Muscle layer of colon (tissue), 2 donors: ENCODE results near the gene TENM4.

Experiments used
- H3K27ac ChIP-seq: one replicate; pipeline ENCODE4 v1.7.0; 2013; ENCODE audit warnings: low read depth, mild to moderate bottlenecking, low read length, moderate library complexity
- H3K27me3 ChIP-seq, 2 donors: one replicate each; pipeline ENCODE4 v1.7.0; 2013; ENCODE audit warnings: low read length in 2 of 2, mild to moderate bottlenecking in 2 of 2; ENCODE audit not compliant: insufficient read depth in 2 of 2, control insufficient read depth in 1 of 2
- H3K36me3 ChIP-seq: one replicate; pipeline ENCODE4 v1.7.0; 2013; ENCODE audit warnings: mild to moderate bottlenecking, low read length; ENCODE audit not compliant: insufficient read depth
- H3K4me1 ChIP-seq: one replicate; pipeline ENCODE4 v1.7.0; 2013; ENCODE audit warnings: mild to moderate bottlenecking, low read length; ENCODE audit not compliant: insufficient read depth
- H3K4me3 ChIP-seq, 2 donors: one replicate each; pipeline ENCODE4 v1.7.0; 2013; ENCODE audit warnings: low read length in 2 of 2, low read depth in 1 of 2, mild to moderate bottlenecking in 1 of 2, moderate library complexity in 1 of 2
- H3K9ac ChIP-seq: one replicate; pipeline ENCODE4 v1.7.0; 2013; ENCODE audit warnings: low read length
- H3K9me3 ChIP-seq: one replicate; pipeline ENCODE4 v1.7.0; 2013; ENCODE audit warnings: mild to moderate bottlenecking, low read length
- donor health status: abdominal sarcoma.
- donor health status: Adenocarcinoma of cecum.

Gene TENM4

DNA sequence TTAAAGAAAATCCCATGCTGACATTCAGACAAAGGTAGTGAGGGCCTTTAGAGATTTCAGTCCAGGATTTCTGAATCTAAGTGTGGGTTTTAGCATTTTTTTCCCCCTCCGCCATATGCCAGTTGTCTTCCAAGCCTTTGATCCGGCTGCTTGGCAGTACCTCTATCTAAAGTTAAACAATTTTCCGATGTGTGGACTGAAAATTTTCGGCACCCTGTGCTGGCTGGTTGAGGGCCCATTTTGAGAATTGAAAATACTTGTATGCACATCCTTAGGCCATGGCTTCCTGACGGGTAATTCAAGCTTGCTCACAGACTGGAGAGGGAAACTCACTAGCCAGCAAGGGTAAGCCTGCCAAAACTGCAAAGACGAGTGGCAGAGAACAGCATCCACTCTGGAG, 734.3 kb downstream of the TENM4 start:
- H3K36me3 ChIP-seq, result no peaks in the 10 kb centered on the region
- H3K9ac ChIP-seq, result no peak overlapping the region
- H3K27me3 ChIP-seq, result no peaks in the 10 kb centered on the region

GRCh38 chr11:78704811-78705210, 736.0 kb downstream of the TENM4 start:
- Histone ChIP-seq H3K9me3 (no peaks in the 10 kb centered on the region), H3K36me3 (no peaks in the 10 kb centered on the region), H3K4me3 (no peak overlapping the region), H3K9ac (no peak overlapping the region), H3K27ac (no peak overlapping the region), H3K4me1 (no peaks in the 10 kb centered on the region), H3K27me3 (no peaks in the 10 kb centered on the region)

More for the DNA sequence above, 734.3 kb downstream of the TENM4 start:
- H3K27ac ChIP-seq, result no peak overlapping the region
- no peaks in the 10 kb centered on the region for H3K9me3 ChIP-seq
- no peaks in the 10 kb centered on the region for H3K4me1 ChIP-seq
- no peak overlapping the region for H3K4me3 ChIP-seq

DNA sequence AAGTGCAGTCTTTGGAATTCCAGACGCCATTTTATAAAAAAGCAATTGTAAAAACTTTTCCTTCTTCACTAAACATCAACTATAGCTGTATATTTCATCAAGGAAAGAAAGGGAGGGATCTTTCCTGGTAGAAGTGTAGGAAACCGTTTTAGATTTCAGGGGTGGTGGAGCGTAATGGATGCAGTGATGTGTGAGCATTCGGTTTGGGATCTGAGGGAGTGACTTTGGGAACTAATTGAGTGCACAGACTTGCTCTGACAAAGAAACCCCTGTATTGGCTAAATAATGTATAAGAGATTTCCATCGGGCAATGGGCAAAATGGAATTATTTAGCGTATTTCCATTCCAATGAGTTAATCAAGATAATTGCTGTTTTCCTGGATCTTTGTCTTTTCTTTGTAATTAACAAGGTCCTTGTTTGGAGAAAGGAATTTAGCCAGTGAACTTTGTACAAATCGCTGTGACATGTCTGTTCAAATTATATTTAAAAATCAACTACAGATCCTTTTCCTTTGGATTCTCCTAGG, 741.2 kb downstream of the TENM4 start:
- Histone ChIP-seq H3K27ac (no peak overlapping the region), H3K9me3 (no peaks in the 10 kb centered on the region), H3K4me1 (no peaks in the 10 kb centered on the region), H3K4me3 (no peak overlapping the region), H3K36me3 (no peaks in the 10 kb centered on the region), H3K9ac (no peak overlapping the region), H3K27me3 (no peaks in the 10 kb centered on the region)

- Histone ChIP-seq H3K9me3 (no peaks in the 10 kb centered on the region), H3K36me3 (no peaks in the 10 kb centered on the region), H3K4me3 (no peak overlapping the region), H3K9ac (no peak overlapping the region), H3K4me1 (no peaks in the 10 kb centered on the region), H3K27ac (no peak overlapping the region), H3K27me3 (no peaks in the 10 kb centered on the region)
Observed at GRCh38 chr11:78698612-78699011, 742.2 kb downstream of the TENM4 start.

DNA sequence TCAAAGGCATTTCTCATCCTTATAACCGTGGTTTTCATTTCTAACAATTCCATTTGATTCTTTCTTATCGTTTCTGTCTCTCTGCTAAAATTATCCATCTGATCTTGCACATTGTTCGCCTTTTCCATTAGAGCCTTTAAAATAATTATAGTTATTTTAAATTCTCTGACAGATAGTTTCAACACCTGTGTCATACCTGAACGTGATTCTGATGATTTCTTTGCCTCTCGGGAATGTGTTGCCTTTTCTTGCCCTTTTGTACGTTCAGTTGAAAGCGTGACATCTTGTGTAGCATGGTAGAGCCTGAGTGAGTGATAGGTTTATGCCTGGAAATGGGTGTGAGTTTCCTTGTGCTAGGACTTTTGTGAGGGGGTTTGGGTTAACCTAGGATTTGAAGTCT, 744.7 kb downstream of the TENM4 start:
- Histone ChIP-seq H3K4me1 (no peaks in the 10 kb centered on the region), H3K27ac (no peak overlapping the region), H3K9me3 (no peaks in the 10 kb centered on the region), H3K4me3 (no peak overlapping the region), H3K36me3 (no peaks in the 10 kb centered on the region), H3K9ac (no peak overlapping the region), H3K27me3 (no peaks in the 10 kb centered on the region)

DNA sequence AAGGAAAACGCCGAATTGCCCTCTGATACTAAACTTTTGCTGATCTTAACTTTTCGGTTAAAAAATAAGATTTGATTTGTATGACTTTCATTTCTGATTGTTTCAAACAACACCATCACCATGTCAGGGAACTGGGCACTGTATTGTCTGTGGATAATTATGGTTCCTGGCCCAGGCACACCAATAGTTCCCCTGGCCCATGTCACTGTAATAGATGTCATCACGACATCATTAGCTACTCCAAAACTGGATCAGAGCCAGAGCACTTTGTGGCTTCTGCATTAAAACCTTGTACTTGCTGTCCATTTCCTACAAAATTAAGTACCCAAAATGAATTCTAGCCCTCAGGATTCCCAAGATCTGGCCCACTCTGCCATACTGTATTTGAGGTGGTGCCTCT, 746.7 kb downstream of the TENM4 start:
- no peak overlapping the region for H3K9ac ChIP-seq
- H3K27ac ChIP-seq, result no peak overlapping the region
- no peaks in the 10 kb centered on the region for H3K4me1 ChIP-seq
- no peaks in the 10 kb centered on the region for H3K36me3 ChIP-seq
- no peaks in the 10 kb centered on the region for H3K9me3 ChIP-seq
- H3K4me3 ChIP-seq, result no peak overlapping the region
- H3K27me3 ChIP-seq, result no peaks in the 10 kb centered on the region

DNA sequence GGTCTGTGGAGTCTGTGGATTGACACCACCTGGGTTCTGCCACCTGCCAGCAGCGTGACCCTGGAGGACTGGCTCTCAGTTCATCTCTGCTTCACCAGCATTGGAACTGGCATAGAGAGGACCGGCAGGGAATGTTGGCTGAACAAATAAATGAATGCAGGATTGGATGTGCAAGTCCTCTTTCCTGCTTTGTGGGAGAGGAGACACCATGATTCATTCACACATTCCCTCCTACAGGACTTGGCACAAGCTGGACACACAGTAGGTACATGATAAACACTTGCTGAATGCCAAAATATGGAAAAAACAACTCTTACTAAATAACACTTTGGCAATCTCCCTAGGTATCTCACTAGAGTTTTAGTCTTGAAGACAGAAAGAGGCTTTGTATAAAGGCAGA, 749.6 kb downstream of the TENM4 start:
- no peak overlapping the region for H3K9ac ChIP-seq
- no peaks in the 10 kb centered on the region for H3K36me3 ChIP-seq
- no peaks in the 10 kb centered on the region for H3K27me3 ChIP-seq
- H3K4me3 ChIP-seq, result no peak overlapping the region
- H3K4me1 ChIP-seq, result no peaks in the 10 kb centered on the region
- no peak overlapping the region for H3K27ac ChIP-seq
- H3K9me3 ChIP-seq, result no peaks in the 10 kb centered on the region

GRCh38 chr11:78690352-78690987, 750.4 kb downstream of the TENM4 start:
- H3K9ac ChIP-seq, result no peak overlapping the region
- H3K4me3 ChIP-seq, result no peak overlapping the region
- H3K4me1 ChIP-seq, result no peaks in the 10 kb centered on the region

GRCh38 chr11:78689585-78690153, 751.2 kb downstream of the TENM4 start:
- H3K4me1 ChIP-seq, result no peaks in the 10 kb centered on the region
- H3K36me3 ChIP-seq, result no peaks in the 10 kb centered on the region
- H3K9ac ChIP-seq, result no peak overlapping the region
- H3K27ac ChIP-seq, result no peak overlapping the region
- H3K27me3 ChIP-seq, result no peaks in the 10 kb centered on the region
- H3K4me3 ChIP-seq, result no peak overlapping the region
- H3K9me3 ChIP-seq, result no peaks in the 10 kb centered on the region

More at GRCh38 chr11:78690352-78690987, 750.4 kb downstream of the TENM4 start:
- Histone ChIP-seq H3K36me3 (no peaks in the 10 kb centered on the region), H3K27me3 (no peaks in the 10 kb centered on the region), H3K9me3 (no peaks in the 10 kb centered on the region), H3K27ac (no peak overlapping the region)

- H3K4me3 ChIP-seq, result no peak overlapping the region
- no peak overlapping the region for H3K27ac ChIP-seq
- no peaks in the 10 kb centered on the region for H3K9me3 ChIP-seq
- H3K9ac ChIP-seq, result no peak overlapping the region
- no peaks in the 10 kb centered on the region for H3K4me1 ChIP-seq
- H3K27me3 ChIP-seq, result no peaks in the 10 kb centered on the region
- H3K36me3 ChIP-seq, result no peaks in the 10 kb centered on the region
Observed at GRCh38 chr11:78689101-78689500, 751.7 kb downstream of the TENM4 start.

- Histone ChIP-seq H3K27ac (no peak overlapping the region), H3K4me1 (no peaks in the 10 kb centered on the region), H3K36me3 (no peaks in the 10 kb centered on the region), H3K4me3 (no peak overlapping the region), H3K9me3 (no peaks in the 10 kb centered on the region), H3K27me3 (no peaks in the 10 kb centered on the region), H3K9ac (no peak overlapping the region)
Observed at GRCh38 chr11:78688460-78688859, 752.4 kb downstream of the TENM4 start.

DNA sequence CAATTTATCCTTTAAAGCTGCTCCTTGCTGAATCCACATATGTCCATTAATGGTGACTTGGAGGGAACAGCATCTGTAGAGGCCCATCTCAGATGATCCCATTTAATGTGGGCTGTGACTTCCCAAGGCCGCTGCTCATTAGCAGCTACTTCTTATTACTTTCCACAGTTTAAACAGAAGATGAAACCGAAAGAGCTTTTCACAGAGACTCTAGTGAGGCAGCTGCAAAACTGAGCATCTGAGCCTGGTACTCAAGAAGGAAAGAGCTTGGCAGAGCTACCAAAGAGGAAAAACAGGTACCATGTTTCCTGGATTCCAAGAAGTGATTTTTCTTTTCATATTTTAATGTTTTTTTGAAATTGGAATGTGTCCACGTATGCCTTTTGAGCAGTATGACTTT, 755.7 kb downstream of the TENM4 start:
- Histone ChIP-seq H3K9me3 (no peaks in the 10 kb centered on the region), H3K36me3 (no peaks in the 10 kb centered on the region), H3K27me3 (no peaks in the 10 kb centered on the region), H3K9ac (no peak overlapping the region), H3K4me3 (no peak overlapping the region), H3K27ac (no peak overlapping the region), H3K4me1 (no peaks in the 10 kb centered on the region)
